NCI-H748 (cell line): ENCODE measurements around the gene MBD2.
"Not testable (repeated sequence)": the region's sequence is repeated elsewhere in the genome, so short reads cannot be mapped to it uniquely, and the experiment has no call there.

Source experiments
- DNase-seq: peaks from one replicate; lab custom pipeline; 2025; ENCODE audit not compliant: unreplicated experiment; lab: John Stamatoyannopoulos, UW

The MBD2 gene, protein sequence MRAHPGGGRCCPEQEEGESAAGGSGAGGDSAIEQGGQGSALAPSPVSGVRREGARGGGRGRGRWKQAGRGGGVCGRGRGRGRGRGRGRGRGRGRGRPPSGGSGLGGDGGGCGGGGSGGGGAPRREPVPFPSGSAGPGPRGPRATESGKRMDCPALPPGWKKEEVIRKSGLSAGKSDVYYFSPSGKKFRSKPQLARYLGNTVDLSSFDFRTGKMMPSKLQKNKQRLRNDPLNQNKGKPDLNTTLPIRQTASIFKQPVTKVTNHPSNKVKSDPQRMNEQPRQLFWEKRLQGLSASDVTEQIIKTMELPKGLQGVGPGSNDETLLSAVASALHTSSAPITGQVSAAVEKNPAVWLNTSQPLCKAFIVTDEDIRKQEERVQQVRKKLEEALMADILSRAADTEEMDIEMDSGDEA

DNA sequence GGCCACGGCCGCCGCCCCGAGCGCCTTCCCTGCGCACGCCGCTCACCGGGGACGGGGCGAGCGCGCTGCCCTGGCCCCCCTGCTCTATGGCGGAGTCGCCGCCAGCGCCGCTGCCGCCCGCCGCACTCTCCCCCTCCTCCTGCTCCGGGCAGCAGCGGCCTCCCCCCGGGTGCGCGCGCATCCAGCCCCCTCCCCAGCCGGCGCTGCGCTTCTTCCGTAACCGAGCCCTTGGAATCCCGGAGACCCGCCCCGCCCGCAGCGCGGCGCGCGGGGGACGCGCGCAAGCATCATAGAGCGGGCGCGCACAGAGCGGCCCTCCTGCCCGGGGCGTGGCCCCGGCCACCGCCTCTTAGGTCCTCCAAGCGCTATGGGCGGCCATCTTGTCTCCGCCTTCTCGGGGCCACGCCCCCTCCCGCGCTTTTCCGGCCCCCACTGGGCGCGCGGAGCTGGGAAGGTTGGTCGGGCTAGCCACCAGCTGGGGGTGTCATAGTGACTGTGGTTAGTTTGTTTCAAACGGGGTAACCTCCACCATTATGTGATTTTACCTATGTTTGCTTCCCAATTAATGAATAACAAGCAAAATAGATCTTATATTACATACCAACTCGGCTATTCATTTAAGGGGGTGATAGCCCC, at the start of gene MBD2:
TSS of gene MBD2 (minus strand) at position 291 of the 636 bp plus-strand sequence. CDS start at position 181, 110 bp downstream.
- DNase-seq = peak; percentile 99

DNA sequence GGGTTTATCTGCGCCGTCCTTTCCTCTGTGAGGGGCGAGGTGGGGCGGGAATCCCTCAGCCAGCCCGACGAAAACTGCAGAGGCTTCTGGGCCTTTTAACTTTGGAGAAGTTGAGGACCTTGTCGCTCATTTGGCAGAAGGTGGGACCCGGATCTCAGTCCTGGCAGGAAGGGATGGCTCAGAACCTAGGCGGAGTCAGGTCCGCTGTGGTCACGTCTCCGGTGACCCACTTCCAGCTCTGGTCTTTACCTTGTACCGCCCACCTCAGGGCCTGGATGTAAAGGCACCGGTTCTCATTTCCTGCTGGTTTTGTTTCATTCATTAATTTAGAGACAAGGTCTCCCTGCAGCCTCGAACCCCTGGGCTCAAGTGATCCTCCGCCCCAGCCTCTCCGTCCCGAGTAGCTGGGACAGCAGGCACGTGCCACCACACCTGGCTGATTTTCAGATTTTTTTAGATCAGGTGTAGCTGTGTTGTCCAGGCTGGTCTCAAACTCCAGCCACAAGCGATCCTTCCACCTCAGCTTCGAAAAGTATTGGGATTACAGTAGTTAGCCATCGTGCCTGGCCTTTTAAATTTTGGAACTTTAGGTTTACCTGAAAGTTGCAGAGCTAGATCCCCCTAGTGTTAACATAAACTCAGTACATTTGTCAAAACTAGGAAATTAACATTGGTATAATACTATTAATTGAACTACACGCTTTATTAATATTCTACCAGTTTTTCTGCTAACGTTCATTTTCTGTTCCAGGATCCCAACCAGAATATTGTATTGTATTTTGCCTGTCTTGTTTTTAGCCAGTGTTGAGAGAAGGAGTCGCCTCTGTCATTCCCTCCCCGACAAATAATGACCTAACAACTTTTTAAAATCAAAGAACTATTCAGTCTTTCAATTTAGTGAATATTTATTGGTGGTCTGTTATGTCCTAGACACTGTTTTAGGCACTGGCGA, 45.7 kb upstream of the MBD2 start:
- peak; percentile 85 for DNase-seq

DNA sequence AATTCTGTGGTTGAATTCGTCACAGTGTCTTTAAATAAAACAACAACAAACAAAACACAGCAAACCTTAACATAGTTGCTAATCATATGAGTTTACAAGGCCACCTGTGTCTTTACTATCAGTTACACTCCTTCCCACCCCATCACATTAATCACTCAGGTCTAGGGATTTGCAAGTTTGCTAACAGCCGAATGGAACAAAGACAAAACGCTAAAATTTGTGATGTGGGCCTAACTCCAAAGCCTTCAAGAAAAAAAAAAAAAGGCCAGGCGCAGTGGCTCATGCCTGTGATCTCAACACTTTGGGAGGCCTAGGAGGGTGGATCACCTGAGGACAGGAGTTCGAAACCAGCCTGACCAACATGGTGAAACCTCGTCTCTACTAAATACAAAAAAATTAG, 44.3 kb upstream of the MBD2 start:
- no peak for DNase-seq

DNA sequence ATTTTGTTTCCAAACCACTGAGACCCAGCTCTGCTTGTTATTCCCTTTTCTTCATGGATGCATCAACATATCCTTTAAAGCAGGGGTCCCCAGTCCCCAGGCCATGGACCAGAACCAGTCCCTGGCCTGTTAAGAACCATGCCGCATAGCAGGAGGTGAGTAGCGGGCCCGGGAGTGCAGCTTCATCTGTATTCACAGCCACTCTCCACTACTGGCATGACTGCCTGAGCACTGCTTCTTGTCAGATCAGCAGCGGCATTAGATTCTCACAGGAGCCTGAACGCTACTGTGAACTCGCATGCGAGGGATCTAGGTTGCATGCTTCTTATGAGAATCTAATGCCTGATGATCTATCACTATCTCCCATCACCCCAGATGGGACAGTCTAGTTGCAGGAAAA, 43.2 kb upstream of the MBD2 start:
- DNase-seq = no peak

DNA sequence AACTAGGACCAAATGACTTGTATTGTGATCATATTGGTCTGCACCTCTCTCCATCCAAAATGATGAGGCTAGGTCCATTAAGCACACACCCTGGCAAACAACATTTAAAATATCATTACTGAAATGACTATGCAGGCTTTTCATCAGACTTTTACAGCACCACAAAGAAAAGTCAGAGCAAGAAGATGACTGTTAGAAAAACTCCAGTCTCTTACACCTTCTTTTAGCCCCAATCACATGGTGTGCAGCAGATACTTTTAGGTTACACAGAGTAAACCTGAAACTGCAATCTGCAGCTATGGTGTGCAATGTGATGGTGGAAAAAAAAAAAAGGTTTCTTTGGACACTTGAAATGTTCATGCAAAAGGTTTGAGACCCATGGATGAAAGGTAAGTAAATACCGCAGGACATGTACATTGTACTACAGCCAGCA, 39.5 kb upstream of the MBD2 start:
- DNase-seq = no peak

DNA sequence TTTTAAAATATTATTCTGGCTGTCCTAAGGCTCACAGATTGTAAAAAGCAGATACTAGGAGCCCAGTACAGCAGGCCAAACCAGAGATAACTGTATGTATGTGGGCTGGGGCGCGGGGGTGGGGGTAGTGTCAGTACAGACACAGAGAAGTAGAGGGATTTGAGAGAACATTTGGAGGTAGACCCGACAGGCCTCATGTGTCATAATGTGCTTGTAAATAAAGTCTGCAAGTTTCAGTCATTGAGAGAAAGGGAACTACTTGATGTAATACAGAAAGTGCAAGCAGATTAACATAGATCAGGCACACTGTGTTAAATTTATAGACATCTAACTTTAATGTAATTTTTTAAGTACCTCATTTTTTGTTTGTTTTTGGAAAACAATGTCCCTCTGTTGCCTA, 37.4 kb upstream of the MBD2 start:
- DNase-seq = no peak

DNA sequence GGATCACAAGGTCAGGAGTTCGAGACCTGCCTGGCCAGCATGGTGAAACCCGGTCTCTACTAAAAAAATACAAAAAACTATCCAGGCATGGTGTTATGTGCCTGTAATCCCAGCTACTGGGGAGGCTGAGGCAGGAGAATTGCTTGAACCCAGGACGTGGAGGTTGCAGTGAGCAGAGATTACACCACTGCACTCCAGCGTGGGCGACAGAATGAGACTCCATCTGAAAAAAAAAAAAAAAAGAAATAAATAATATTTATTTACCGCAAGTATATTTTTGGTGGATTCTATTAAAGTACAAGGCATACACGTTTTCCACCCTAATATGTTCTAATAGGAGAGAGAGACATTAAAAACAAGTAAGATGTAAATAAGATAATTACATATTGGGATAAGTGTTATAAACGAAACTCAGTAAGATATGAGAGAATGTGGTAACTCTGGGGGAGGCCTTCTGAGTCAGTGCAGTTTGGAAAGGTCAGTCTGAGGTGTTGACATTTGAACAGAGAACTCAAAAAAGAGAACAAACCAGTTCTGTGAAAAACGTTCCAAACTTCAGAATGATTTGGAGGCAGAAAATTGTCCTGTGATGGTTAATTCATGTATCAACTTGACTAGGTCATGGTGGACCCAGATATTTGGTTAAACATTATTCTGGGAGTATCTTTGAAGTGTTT, 36.1 kb upstream of the MBD2 start:
- DNase-seq = no peak

DNA sequence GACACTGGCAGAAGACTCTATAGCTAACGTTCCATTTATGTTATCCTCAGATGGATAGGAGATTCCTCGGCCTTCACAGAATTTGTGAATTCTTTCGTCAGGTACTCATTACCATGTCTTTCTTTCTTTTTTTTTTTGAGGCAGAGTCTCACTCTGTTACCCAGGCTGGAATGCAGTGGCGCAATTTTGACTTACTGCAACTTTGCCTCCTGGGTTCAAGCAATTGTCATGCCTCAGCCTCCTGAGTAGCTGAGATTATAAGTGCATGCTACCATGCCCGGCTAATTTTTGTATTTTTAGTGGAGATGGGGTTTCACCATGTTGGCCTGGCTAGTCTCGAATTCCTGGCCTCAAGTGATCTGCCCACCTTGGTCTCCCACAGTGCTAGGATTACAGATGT, 33.3 kb upstream of the MBD2 start:
- DNase-seq = not testable (repeated sequence)

DNA sequence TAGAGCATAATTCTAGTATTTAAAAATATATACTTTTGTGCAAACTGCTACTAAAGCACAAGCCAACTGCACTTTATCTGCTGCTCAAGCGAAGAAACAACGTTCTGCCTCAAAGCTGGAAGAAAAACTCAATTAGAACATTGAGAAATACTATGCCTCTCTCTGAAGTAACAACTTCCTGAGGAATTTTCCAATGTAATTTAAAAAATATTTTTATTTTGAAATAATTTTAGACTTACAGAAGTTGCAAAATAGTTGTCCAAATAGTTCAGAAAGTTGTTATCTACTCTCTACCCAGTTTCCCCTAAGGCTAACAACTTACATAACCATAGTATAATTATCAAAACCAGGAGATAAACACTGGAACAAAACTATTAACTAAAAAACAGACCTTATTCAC, 32.5 kb upstream of the MBD2 start:
- no peak for DNase-seq

DNA sequence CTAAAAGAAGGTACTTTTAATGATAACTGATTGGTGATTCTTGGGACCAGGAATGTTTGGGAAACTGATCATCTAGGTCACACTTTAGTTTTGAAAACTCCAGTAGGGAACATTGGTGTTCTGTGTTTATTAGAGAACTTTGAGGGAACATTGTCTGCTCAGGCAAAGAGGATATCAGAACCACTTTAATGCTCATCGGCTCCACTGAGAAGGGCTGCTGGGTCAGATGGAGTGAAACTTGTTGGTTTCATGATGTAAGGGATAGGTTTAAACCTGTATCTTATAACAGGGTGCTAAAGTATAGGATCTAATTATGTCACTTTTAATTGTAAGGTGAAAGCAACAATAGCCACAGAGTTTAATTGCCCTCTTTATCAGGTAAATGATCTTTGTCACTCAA, 30.7 kb upstream of the MBD2 start:
- no peak for DNase-seq

DNA sequence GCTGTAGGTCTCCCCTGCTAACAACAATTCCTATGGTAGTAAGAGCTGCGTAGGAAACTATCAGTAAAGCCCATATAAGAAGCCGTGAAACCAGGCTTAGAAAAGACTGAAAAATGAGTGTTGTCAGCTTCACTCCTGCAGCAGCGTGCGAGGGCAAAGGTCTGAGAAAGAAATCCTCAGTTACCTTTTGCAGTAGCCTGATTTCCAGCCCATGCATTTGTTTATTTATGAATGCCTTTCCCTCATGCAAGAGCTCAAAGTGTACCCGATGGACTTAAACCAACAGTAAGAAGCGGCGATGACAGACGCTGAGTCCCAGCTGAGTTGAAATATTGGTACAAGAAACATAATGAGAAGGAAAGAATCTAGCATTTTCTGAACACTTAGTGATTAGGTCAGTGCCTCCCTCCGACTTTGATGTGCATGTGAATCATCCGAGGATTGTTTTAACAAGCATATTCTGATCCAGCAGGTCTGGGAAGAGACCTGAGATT, 29.8 kb upstream of the MBD2 start:
- DNase-seq = no peak

DNA sequence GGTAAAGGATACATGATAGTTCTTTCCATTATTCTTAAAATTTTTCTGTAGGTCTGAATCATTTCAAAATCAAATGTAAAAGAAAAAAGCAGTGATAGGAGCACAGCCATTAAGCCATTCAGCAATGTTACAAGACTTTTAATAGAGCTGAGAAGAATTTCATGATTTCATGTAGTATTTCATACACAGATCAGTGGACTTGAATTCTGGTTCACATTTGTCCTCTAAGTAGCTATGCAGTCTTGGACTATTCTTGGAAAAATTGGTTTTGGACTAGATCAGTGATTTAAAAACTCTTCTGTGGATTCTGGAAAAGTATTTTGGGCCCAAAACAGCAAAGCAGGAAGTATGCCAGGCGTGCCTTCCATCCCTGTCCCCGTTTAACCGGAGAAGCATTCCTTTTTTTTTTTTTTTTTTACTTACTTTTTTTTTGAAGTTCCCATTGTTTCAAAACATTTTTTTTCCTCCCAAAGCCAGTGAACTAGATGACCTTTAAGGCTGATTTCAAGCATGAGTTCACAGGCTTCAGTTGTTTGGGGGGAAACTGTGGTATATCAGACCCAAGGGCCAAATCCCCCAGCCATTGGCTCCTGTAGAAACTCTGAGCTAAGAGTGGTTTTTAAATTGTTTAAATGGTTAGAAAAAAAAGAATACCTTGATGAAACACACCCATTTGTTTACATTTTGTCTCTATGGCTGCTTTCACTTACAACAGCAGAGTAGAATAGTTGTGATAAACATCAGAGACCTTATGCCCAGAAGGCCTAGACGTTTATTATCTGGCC, 27.3 kb upstream of the MBD2 start:
- no peak for DNase-seq

DNA sequence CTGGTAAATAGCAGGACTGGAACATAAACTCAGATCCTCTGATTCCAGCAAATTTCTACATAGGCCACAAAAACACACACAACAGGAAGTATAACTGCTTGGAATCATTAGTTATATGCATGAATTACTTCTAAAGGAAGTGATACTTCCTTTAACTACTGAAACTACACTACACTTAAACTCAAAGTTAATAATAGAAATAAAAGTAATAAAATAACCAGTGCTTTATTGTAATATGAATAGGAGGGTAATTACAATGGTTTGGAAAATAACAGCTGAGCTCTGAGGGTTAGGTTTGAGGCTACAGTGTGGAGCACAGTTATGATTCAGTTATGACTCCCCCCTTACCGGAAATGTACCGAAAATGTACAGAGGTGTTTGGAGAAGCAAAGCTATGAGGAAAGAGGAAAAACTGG, 26.4 kb upstream of the MBD2 start:
- DNase-seq = no peak

DNA sequence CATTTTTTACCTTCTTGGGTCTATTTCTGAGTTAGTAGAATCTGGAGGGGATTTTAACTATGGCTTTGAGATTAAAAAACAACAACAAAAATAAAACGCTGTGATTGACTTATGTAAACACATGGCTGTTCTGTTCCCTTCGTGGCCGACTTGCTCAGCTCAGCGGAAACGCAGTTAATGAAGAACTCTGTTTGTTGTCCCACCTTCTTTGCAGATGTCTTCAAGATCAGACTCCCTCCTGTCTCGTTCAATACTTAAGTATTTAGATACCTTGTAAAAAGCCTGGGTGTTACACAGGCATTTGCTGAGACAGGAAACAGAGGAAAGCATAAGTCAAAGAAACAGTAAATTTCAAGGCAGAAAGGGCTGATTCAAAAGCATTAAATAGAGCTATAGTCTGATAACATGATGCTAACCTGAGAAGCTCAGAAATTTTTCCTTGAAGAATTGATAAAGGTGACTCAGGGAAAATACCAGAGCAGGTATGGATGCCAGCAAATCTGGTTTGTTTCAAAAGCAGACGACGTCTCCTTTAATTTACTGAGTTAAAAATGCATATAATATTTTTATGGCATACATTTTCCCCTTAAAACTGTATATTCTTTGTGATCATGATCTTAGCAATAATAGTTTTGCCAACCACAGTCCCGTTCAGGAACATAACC, 23.2 kb upstream of the MBD2 start:
- DNase-seq = peak; percentile 82

DNA sequence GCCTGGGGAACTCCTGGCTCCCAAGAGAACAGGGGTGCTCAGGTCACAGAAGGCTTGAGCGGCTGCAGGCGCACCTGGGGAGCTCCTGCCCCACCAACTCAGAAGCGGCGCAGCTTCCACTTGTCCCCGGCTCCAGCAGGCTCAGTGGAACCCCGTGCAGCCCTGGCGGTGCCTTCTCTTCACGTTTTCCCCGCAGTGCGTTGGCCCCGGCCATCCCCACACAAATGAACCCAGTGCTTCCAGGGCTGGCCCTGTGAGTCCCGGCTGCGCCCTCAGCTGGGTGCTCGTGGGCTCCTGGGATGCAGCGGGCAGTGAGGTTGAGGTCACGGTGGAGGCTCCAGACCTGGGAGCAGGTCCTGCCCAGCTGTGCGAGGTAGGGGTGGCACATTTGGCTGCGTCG, 17.9 kb upstream of the MBD2 start:
- DNase-seq = no peak

DNA sequence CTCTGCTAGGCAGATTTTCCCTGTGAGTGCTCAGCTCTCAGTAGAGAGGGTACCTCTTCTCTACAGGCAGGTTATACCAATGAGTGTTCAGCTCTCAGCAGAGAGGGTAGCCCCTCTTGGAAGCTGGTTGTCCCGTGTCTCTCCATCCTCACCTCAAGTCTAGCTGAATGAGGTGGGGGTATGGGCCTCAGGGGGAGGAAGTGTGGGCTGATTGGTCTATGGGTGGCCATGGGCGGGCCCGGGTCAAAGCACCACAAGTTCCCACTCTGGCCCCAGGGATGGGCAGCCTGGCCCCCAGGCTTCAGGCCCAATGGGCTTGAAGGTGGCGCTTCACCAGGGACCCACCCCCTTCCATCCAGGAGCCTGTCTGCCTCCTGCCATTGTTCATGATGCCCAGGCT, 17.0 kb upstream of the MBD2 start:
- no peak for DNase-seq

DNA sequence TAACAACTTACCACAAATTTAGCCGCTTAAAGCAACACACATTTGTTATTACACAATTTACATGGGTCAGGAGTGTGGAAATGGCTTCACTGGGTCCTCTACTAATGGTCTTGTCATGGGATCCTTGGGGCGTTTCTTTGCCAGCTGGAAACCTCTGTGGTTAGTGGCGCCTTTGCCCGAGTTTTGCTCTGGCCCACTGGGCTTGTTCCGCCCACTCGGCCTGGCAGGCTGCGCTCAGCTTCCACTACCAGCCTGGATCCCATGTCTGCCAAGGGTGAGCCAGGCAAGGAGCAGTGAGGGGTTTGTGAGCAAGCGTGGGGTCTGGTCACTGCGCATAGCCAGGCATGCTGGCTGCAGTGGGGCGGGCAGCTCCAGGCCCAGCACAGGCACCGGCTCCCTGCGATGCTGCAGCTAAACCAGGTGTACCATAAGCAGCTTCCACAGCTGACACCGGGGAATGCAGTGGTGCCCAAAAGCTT, 16.2 kb upstream of the MBD2 start:
- no peak for DNase-seq

DNA sequence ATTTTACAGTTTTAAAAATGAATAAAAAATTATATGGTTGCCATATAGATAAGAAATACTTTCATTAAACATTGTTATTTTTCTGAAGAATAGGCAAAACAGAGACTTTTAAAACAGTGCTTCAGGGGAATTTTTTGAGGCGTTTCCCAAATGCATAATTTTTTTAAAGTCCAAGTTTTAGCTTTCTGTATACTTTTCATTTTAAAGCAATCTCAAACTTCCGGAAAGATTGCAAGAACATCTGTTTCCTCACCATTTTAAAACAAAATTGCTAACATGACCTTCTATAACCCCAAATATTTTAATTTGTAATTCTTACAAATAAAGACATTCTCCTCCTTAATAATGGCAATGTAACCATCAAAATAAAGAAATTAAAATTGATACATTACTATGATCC, 15.1 kb upstream of the MBD2 start:
- DNase-seq = no peak

DNA sequence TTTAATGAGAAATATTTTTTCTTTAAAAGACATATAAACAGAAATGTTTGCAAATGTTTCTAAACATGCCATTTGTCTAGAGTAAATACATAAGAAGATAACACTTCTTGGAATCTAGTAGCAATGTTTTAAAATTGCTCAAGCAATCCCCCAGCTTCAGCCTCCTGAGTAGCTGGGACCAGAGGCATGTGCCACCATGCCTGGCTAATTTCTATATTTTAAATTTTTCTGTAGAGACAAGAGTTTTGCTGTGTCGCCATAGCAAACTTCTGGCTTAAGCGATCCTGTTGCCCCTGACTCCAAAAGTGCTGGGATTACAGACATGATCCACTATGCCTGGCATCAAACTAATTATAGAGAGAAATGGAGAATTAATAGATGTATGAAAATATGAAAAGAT, 14.6 kb upstream of the MBD2 start:
- no peak for DNase-seq
